Brain microvascular endothelial cell (primary cell): ENCODE measurements around the gene TTLL10.

Experiments
- DNase-seq: peaks from one replicate; pipeline ENCODE4 v3.0.0-alpha.2; 2020
- H3K27ac ChIP-seq: fragments of 250-450 bp; sonication (Bioruptor Pico); 2 replicates; pipeline ENCODE4 v1.5.1; 2020; ENCODE audit warnings: mild to moderate bottlenecking, moderate library complexity
- H3K27me3 ChIP-seq: fragments of 250-450 bp; sonication (Bioruptor Pico); replicated peaks from 2 replicates; pipeline ENCODE4 v1.5.1; 2020; ENCODE audit warnings: mild to moderate bottlenecking
- H3K36me3 ChIP-seq: fragments of 250-450 bp; sonication (Bioruptor Pico); replicated peaks from 2 replicates; pipeline ENCODE4 v1.5.1; 2020; ENCODE audit warnings: mild to moderate bottlenecking
- H3K4me3 ChIP-seq: 2 replicates; pipeline ENCODE4 v1.5.1; 2011; ENCODE audit warnings: low read depth, mild to moderate bottlenecking, control low read depth, low read length, moderate library complexity
- CTCF ChIP-seq: IDR thresholded peaks from 2 replicates; pipeline ENCODE4 v1.5.1; 2011; ENCODE audit warnings: low read depth, mild to moderate bottlenecking, moderate library complexity, low read length, control low read depth, inconsistent platforms; ENCODE audit errors: missing control alignments
- in situ Hi-C: cut with HindIII; loops from 2 replicates; pipeline ENCODE4 v1.10.0; 2017; ENCODE audit warnings: low sequenced_read_pairs, low pct_ligation_motif_present

TTLL10 gene

GRCh38 chr1:1219341-1219740 is 45.7 kb downstream of the TTLL10 start:
- Histone ChIP-seq H3K27ac (no peak overlapping the region), H3K4me3 (no peak overlapping the region), H3K27me3 (no peaks in the 10 kb centered on the region), H3K36me3 (peaks cover 64% of the 10 kb centered on the region)
- in situ Hi-C loops = no loop called here
- no peak for TF ChIP-seq CTCF
- no peak for DNase-seq

DNA sequence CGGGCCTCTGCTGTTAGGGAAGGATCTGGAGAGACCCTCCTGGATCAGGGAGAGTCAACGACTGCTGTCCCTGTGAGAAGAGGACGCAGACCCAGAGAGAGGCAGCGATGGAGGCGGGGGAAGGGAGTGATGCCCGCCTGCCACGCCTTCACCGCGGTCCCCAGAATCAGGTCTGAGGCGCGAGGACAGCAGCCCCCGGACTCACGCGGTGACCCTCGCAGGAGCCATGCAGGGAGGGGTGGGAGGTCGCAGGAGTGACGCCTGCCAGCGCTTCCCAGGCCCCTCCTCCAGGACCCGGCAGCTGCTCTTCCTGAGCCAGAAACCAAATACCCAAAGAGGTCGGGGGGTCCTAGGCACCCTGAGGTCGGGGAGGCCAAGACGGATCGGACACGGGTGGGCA is 46.5 kb downstream of the TTLL10 start:
- Histone ChIP-seq H3K27ac (no peak overlapping the region), H3K36me3 (peaks cover 69% of the 10 kb centered on the region)
- in situ Hi-C loops = no loop called here

DNA sequence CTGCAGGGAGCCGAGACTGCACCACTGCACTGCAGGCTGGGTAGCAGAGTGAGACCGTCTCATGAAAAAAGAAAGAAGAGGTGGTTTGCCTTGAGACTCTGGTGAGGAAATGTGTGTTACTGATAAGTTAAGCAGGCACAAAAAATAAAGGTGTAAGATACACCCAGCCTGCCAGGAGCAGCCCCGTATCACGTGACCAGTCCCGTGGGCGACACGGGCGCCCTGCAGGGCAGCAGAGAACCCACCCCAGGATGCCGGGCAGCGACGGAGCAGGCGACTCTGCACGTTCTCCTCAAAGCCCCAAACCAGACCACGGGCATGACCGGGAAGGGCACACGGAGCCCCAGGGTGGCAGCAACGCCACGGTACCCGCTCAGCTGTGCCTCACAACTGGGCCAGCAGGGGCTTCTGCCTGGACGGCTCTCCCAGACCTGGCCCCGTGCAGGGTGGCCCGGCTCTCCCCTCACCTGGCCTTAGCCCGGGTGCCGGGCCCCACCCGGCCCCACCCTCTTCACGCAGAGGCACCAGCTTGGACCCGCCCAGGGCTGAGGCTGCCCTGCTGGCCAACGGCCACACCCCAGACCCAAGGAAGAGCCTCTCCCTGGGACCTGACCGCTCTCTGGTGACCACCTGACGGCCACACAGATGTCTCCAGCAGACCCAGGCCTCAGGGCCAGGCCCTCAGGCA is 48.4 kb downstream of the TTLL10 start:
- TF ChIP-seq CTCF = no peak
- Histone ChIP-seq H3K27ac (no peak overlapping the region), H3K4me3 (no peak overlapping the region), H3K36me3 (peaks cover 71% of the 10 kb centered on the region), H3K27me3 (no peaks in the 10 kb centered on the region)
- DNase-seq = no peak
- in situ Hi-C loops = no loop called here

More for the DNA sequence above, 46.5 kb downstream of the TTLL10 start:
- no peak for TF ChIP-seq CTCF
- Histone ChIP-seq H3K27me3 (no peaks in the 10 kb centered on the region), H3K4me3 (no peak overlapping the region)
- DNase-seq = no peak

DNA sequence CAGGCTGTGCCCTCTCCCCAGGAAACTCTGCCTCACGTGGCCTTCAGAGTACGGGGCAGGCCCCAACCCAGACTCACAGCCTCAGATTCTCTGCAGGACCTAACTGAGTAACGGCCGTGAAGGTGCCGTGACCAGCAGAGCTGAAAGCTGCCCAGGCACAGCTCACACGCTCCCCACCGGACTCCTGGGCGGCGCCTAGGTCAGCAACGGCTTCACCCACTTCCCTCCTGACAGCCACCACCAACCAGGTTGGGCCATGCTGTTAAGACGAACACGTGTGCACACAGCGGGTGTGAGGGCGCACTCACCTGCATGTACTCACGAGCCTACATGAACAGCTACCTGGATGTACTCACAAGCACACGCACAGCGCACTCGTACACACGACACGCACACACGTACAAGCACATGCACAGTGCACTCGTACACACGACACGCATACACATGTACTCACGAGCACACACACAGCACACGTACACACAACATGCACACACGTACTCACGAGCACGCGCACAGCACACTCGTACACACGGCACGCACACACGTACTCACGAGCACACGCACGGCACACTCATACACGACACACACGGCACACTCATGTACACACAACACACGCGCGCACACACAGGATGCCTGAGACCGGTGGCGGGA is 49.0 kb downstream of the TTLL10 start:
- TF ChIP-seq CTCF = no peak
- H3K27ac ChIP-seq = no peak overlapping the region
- H3K27me3 ChIP-seq = no peaks in the 10 kb centered on the region
- peaks cover 68% of the 10 kb centered on the region for H3K36me3 ChIP-seq
- no peak overlapping the region for H3K4me3 ChIP-seq
- no peak for DNase-seq
- in situ Hi-C loops = no loop called here

DNA sequence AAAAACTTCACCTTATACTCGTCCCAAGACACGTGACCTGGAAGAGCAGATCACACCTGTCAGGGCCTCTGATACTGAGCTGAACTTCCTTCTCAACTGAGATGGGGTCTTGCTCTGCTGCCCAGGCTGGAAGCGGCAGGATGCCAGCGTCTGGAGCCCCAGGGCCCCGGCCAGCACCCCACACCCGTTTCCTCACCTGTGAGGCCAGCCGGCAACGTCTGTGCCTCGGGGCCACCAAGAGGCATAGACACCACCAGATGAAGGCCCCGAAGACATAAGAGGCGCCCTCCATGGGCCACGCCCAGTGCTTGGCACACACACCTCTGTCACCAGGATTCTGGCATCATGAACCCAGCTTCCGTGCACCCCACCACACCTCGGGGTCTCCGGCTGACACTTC is 49.6 kb downstream of the TTLL10 start:
- Histone ChIP-seq H3K36me3 (peaks cover 67% of the 10 kb centered on the region), H3K27ac (no peak overlapping the region), H3K27me3 (no peaks in the 10 kb centered on the region), H3K4me3 (no peak overlapping the region)
- no peak for TF ChIP-seq CTCF
- in situ Hi-C loops = no loop called here
- no peak for DNase-seq
